Vagina (tissue), 2 donors: ENCODE results near the gene AMDHD1.

Experiments
- POLR2A ChIP-seq, 2 donors: fragments of 450-650 bp; IDR thresholded peaks; one replicate each; pipeline ENCODE4 v1.6.1; 2017; ENCODE audit warnings: antibody characterized with exemption in 2 of 2, mild to moderate bottlenecking in 2 of 2, moderate library complexity in 2 of 2
- POLR2AphosphoS5 ChIP-seq, 2 donors: sonication (generic); formaldehyde crosslinking; IDR thresholded peaks; one replicate each; pipeline ENCODE4 v1.9.0; 2017; ENCODE audit warnings: antibody characterized with exemption in 2 of 2, mild to moderate bottlenecking in 2 of 2, low read depth in 1 of 2; ENCODE audit not compliant: insufficient read depth in 1 of 2
- TF ChIP-seq, protein P1 (sequence below), 3 experiments: fragments of 450-650 bp in 2 of 3; fragments of 200-600 bp in 1 of 3; sonication (generic) in 1 of 3; IDR thresholded peaks; one replicate each; pipeline ENCODE4 v1.5.1; 2017 to 2019; ENCODE audit warnings: antibody characterized with exemption in 3 of 3, mild to moderate bottlenecking in 2 of 3, moderate library complexity in 2 of 3

DNA sequence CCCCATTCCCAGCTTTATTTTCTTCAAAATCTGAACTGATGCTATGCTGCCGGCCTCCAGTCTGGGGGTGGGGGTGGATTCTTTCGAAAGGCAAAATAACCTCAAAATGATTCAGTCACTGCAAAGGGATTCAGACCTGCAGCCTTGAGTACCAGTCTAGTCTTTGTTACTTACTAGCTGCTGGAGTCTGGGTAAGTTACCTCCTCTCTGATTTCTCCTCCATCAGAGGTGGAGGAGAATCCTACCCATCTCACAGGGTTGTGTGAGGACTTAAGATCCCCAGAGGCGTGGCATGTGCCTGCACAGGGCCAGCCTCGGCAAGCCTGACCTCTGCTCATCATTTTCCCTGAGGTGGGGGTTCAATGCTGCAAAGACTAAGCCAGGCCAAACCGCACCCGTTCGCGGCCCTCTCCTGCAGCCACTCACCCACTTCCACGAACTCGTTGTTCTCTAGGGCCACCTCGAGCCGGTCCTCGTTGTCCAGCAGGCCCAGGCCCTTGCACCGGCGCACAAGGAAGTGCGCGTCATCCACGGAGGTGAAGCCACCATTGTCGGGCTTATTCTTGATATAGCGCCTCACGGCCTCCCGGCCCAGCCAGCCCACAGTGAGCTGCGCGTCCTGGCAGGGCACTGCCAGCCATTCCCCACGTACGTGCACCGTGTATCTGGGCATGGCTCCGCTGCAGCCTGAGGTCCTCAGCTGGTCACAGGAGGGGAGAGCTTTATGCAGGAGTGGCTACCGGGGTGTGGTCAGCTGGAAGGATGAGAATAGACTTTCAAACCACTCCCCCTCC is 52.3 kb downstream of the AMDHD1 start:
- TF ChIP-seq POLR2A (IDR thresholded peaks at IDR 0.05) = no peak
- TF ChIP-seq, protein P1, sequence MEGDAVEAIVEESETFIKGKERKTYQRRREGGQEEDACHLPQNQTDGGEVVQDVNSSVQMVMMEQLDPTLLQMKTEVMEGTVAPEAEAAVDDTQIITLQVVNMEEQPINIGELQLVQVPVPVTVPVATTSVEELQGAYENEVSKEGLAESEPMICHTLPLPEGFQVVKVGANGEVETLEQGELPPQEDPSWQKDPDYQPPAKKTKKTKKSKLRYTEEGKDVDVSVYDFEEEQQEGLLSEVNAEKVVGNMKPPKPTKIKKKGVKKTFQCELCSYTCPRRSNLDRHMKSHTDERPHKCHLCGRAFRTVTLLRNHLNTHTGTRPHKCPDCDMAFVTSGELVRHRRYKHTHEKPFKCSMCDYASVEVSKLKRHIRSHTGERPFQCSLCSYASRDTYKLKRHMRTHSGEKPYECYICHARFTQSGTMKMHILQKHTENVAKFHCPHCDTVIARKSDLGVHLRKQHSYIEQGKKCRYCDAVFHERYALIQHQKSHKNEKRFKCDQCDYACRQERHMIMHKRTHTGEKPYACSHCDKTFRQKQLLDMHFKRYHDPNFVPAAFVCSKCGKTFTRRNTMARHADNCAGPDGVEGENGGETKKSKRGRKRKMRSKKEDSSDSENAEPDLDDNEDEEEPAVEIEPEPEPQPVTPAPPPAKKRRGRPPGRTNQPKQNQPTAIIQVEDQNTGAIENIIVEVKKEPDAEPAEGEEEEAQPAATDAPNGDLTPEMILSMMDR (IDR thresholded peaks at IDR 0.05) = no peak
- no peak for TF ChIP-seq POLR2AphosphoS5 (IDR thresholded peaks at IDR 0.05; ENCODE audit: insufficient read depth in 1 of 2, low read depth in 1 of 2)
